Daoy (cell line): ENCODE measurements around the gene SATL1. TPM values are rescaled to one million over a fixed set of nuclear protein-coding genes. Genes with fewer than 3 reads are reported as not detected.
"Not testable (repeated sequence)": the region's sequence is repeated elsewhere in the genome, so short reads cannot be mapped to it uniquely, and the experiment has no call there.

Experiments used
- DNase-seq: peaks from one replicate; pipeline ENCODE4 v3.0.0-alpha.2; 2015; ENCODE audit warnings: low read depth
- total RNA-seq: library from RNA; depleted of rRNA; stranded (reverse); fragments of >200 nt; shearing (Covaris generic); gene quantifications from 2 replicates; pipeline ENCODE4 v1.2.3, GENCODE V29; 2014; rRNA removed

Gene SATL1
- total RNA-seq, 1 experiment from 2014 or later: not detected

- DNase-seq: no peak
Observed at GRCh38 chrX:85111347-85111746, 132.2 kb downstream of the SATL1 start.

- DNase-seq: peak; percentile 13
Observed at GRCh38 chrX:85109235-85109634, 134.3 kb downstream of the SATL1 start.

DNA sequence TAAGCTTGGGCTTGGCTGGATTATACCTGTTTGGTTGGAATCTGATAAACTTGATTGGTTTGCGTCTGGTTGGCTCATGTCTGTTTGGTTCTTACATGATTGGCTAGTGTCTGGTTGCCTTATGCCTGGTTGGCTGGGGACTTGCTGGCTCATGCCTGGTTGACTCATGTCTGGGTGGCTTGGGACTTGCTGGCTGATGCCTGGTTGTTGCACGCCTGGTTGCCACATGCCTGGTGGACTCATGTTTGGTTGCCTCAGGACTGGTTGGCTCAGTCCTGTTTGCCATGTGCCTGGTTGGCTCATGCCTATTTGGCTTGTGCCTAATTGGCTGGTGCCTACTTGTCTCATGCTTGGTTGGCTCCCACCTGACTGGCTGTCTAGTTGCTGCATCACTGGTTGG is 135.4 kb downstream of the SATL1 start:
- DNase-seq: no peak

- no peak for DNase-seq
Observed at GRCh38 chrX:85107407-85107806, 136.2 kb downstream of the SATL1 start.

DNA sequence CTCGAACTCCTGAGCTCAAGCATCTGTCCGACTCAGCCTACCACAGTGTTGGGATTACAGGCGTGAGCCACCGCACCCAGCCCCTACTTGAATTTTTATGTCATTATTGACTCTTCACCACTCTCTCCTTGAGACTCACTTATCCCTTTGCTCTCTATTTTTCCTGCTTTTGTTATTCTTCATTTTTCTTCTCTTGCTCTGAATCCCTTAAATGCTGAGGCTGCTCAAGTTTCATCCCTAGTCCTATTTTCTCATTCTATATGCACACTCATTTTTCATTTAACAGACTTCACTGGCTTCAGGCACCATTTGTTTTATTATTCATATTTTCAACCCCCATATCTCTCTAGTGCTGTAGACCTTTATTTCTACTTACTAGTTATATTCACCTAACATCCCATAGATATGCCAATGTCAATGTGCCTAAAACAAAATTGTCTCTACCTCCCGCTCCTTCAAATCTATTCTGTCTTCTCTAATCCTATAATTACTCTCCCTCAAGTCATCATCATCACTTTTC is 154.2 kb downstream of the SATL1 start:
- no peak for DNase-seq

DNA sequence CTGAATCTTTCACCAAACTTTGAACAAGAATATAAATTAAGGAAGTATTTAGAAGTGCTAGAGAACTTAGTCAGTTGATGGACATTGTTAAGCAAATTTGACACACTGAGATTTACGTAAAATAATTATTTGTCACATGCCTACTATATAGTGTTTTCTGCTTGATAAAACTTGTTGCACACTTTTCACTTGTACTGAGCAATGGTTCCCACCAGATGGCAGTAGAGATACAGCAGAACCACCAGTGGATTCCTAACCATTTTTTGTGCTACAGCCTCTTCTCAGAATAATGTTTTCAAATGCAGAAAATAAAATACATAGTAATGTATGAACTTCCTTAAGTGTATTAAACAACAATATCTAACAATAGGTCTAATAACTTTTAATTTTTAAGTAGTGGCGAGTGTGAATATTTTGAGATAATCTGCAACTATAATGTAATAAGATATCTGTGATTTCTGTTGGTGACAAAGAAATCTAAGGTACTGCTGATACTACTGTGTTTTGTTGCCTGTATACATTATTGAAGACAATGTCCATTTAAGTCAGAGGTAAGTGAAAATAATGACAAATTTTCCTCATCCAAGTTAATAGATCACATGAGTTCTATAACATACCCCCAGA is 158.7 kb downstream of the SATL1 start:
- peak; percentile 4 for DNase-seq

GRCh38 chrX:85077247-85077646 is 166.3 kb downstream of the SATL1 start:
- not testable (repeated sequence) for DNase-seq

DNA sequence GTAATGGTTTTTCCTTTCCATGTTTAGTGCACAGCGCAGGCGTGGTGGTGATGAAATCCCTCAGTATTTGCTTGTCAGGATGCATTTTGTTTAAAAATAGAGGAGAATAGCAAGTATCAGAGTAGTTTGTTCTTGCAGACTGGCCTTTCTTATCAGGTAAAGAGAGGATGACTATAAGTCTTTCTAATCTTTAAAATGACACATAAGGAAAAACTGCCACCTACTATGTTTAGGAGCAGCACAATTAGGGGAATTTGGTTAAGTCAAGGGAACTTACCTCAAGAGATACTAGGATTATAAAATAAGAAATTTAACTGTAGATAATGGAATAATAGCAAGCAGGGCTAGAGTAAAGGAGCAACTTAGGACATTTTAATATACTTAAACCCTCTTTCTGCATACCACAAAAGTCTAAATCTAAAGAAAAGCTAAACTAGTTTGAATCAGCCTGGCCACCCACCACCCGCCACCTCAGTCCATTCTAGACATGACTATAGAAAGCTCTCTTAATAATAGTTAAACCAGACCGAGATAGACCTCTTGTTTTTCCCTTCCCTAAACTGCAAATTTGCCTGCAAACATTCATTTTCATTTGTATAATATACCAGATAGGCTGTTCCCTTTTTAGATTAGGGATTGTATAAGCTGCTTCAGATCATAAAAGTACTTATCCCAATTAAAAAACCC is 177.9 kb downstream of the SATL1 start:
- no peak for DNase-seq

DNA sequence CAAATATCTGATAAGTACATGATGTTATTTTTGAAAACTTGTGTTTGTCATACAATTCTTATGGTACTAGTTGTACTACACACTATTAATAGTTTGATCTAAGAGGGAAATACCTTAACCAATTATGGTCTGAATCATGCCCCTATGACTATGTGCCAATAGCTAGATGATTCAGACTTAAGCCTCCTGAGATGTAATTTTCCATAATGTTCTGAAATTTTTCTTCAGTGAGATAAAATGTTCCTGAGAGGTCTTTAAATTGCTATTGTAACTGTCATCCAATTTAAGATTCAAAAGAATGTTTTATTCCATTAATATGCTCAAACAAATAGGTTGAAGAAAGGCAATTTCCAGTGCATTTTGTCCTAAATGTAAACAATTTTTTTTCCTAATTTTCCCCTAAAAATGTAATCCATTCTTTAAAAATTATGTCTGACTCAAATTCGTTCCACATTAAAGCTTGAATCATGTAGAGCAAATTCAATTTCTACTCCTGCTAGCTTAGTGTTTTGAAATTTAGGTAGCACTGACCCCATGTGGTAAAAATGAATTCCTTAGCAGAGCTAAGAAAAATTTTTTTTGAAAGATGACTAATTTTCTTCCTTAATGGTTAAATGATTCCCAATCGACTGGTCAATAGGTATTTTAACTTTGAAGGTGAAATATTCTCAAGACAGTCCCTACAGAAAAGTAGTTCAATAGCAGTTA is 190.8 kb downstream of the SATL1 start:
- peak; percentile 13 for DNase-seq

GRCh38 chrX:85052205-85052604 is 191.4 kb downstream of the SATL1 start:
- peak; percentile 0 for DNase-seq

DNA sequence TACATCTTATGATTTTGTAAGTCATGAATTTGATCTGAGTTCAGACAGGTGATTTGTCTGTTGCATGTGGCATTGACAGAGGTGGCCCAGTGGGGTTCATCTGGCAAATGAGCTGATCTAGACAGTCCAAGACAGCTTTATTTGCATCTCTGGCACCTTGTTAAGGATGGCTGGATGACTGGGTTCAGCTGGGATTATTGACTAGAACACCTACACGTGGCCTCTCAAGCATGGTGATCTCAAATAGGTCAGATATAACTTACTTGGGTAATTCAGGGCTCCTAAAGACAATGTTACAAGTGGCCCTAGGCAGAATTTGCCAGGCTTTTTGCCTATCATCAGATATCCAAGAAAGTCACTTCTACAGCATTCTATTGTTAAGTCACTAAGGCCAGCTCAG is 192.0 kb downstream of the SATL1 start:
- no peak for DNase-seq

Other genes starting within 250 kb of the SATL1 start
- gene APOOL, start 239.9 kb downstream of the SATL1 start, total RNA-seq: 10.4 and 11.1 TPM in 2 replicates
- 6.3 and 7.5 TPM in 2 replicates for gene ZNF711, start 212 bp upstream of the SATL1 start, total RNA-seq
- gene POF1B, start 135.9 kb upstream of the SATL1 start, total RNA-seq: not detected in 2 replicates